Osteoblast (primary cell): Measurements from ENCODE around the gene MUC5AC. TPM values are rescaled to one million over a fixed set of nuclear protein-coding genes. Genes with fewer than 3 reads are reported as not detected.
A peak's percentile ranks its signal among the peaks of the same experiment; 100 is the strongest.

Experiments
- DNase-seq: peaks from one replicate; pipeline ENCODE4 v3.0.0; 2011; ENCODE audit warnings: low spot score, mixed read lengths; ENCODE audit not compliant: insufficient read length; ENCODE audit errors: missing footprints
- H2AFZ ChIP-seq: 2 replicates; pipeline ENCODE4 v1.6.0; 2011; ENCODE audit warnings: mild to moderate bottlenecking, low read length
- H3K27ac ChIP-seq: 2 replicates; pipeline ENCODE4 v1.5.1; 2011; ENCODE audit warnings: mild to moderate bottlenecking, low read depth, low read length, moderate library complexity
- H3K27me3 ChIP-seq: 2 replicates; pipeline ENCODE4 v1.6.0; 2012; ENCODE audit warnings: mild to moderate bottlenecking, control low read depth, inconsistent platforms, low read length, moderate library complexity; ENCODE audit not compliant: insufficient read depth
- H3K36me3 ChIP-seq: 2 replicates; pipeline ENCODE4 v1.5.1; 2011; ENCODE audit warnings: mild to moderate bottlenecking, low read length, control low read depth, moderate library complexity; ENCODE audit not compliant: insufficient read depth
- H3K4me1 ChIP-seq: 2 replicates; pipeline ENCODE4 v1.5.1; 2011; ENCODE audit warnings: mild to moderate bottlenecking, low read length, control low read depth, moderate library complexity; ENCODE audit not compliant: insufficient read depth
- H3K4me2 ChIP-seq: 2 replicates; pipeline ENCODE4 v1.6.0; 2011; ENCODE audit warnings: mild to moderate bottlenecking, low read length; ENCODE audit not compliant: insufficient read depth
- H3K4me3 ChIP-seq: fragments of 200-600 bp; sonication (generic); 3 replicates; pipeline ENCODE4 v1.5.1; 2012; ENCODE audit warnings: mild to moderate bottlenecking, low read length, inconsistent platforms; ENCODE audit not compliant: insufficient read depth
- H3K79me2 ChIP-seq: 2 replicates; pipeline ENCODE4 v1.6.0; 2012; ENCODE audit warnings: mild to moderate bottlenecking, low read length, control low read depth, inconsistent platforms; ENCODE audit not compliant: insufficient read depth
- H3K9me3 ChIP-seq: 2 replicates; pipeline ENCODE4 v1.5.1; 2011; ENCODE audit warnings: low read depth, low read length, control low read depth
- H4K20me1 ChIP-seq: 2 replicates; pipeline ENCODE4 v1.6.0; 2012; ENCODE audit warnings: mild to moderate bottlenecking, low read length, control low read depth; ENCODE audit not compliant: insufficient read depth
- total RNA-seq: library from RNA; depleted of rRNA; stranded (reverse); fragments of >200 nt; gene quantifications from 2 replicates; pipeline ENCODE4 v1.2.3, GENCODE V29; 2012
- TF ChIP-seq, protein P1 (sequence below): IDR thresholded peaks from 2 replicates; pipeline ENCODE4 v1.5.1; 2011; ENCODE audit warnings: mild to moderate bottlenecking, low read depth, low read length, moderate library complexity; ENCODE audit errors: extremely low read depth

Gene MUC5AC
- total RNA-seq, 1 donor, result not detected

DNA sequence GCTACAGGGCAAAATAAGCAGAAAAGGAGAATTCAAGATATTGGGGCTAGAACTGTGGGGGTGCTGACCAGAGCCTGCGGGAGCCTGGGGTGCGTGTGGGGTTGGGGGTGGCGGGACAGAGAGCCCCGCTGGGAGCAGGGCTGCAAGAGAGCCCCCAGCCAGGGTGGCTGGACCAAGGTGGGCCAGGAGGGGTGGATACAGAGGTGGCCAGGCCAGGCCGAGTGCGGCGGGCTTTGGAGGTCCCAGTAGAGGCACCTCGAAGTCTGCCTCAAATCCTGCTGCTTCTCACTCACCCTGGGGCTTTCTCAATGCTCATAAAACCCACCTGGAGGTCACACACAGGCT lies 48.2 kb downstream of the MUC5AC start:
- Histone ChIP-seq H3K4me1 (no peaks in the 10 kb centered on the region), H3K9me3 (no peaks in the 10 kb centered on the region), H2AFZ (no peak overlapping the region), H3K36me3 (no peaks in the 10 kb centered on the region), H3K27ac (no peak overlapping the region), H4K20me1 (no peaks in the 10 kb centered on the region), H3K4me3 (no peak overlapping the region), H3K27me3 (no peaks in the 10 kb centered on the region), H3K4me2 (no peak overlapping the region), H3K79me2 (no peaks in the 10 kb centered on the region)
- DNase-seq, result peak; percentile 61
- TF ChIP-seq, protein P1, sequence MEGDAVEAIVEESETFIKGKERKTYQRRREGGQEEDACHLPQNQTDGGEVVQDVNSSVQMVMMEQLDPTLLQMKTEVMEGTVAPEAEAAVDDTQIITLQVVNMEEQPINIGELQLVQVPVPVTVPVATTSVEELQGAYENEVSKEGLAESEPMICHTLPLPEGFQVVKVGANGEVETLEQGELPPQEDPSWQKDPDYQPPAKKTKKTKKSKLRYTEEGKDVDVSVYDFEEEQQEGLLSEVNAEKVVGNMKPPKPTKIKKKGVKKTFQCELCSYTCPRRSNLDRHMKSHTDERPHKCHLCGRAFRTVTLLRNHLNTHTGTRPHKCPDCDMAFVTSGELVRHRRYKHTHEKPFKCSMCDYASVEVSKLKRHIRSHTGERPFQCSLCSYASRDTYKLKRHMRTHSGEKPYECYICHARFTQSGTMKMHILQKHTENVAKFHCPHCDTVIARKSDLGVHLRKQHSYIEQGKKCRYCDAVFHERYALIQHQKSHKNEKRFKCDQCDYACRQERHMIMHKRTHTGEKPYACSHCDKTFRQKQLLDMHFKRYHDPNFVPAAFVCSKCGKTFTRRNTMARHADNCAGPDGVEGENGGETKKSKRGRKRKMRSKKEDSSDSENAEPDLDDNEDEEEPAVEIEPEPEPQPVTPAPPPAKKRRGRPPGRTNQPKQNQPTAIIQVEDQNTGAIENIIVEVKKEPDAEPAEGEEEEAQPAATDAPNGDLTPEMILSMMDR, result no peak

DNA sequence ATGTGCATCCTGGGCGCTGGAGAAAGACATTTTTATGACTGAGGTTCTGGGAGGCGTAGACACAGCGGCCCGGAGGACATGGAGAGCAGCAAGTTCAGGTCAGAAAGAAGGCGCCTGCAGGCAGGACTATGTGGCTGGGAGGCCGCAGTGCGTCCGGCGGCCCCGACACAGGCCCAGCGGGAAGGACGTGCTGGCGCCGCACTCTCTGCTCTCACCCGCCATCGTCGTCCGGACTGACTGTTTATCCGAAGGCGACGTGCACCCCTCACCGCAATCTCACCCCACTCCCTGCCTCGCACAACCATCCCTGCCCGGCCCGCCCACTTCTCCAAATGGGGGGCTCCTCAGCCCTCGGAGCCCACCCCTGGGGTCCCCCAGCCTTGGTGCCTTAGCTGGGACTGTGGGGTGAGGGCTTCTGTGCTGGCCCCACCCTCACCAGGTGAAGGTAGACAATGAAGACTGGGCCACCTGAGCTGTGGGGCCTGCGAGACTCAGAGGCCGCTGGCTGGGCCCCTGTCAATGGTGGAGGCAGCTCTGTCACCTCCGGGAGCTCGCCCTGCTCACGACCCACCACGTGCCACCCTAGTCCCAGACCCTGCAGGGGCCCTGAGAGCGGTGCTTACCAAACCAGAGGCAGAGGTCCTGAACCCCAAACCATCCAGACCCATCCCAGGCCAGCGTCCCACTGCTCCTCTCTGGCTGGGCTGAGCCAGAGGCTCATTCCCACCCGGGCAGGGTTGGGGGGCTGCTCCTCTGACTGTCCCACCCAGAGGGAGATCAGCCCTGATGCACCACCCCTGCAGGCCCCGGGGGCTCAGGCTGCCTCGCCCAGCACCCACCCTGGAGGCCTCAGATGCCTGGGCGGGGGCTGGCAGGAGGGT lies 48.9 kb downstream of the MUC5AC start:
- no peak overlapping the region for H2AFZ ChIP-seq
- no peaks in the 10 kb centered on the region for H3K79me2 ChIP-seq
- no peak overlapping the region for H3K4me2 ChIP-seq
- H3K27ac ChIP-seq, result no peak overlapping the region
- TF ChIP-seq, protein P1, result no peak
- no peaks in the 10 kb centered on the region for H3K36me3 ChIP-seq
- peaks cover 2% of the 10 kb centered on the region for H3K27me3 ChIP-seq
- H3K4me3 ChIP-seq, result no peak overlapping the region
- H3K9me3 ChIP-seq, result peaks cover under 1% of the 10 kb centered on the region
- peak; percentile 64 for DNase-seq
- no peaks in the 10 kb centered on the region for H4K20me1 ChIP-seq
- H3K4me1 ChIP-seq, result no peaks in the 10 kb centered on the region

DNA sequence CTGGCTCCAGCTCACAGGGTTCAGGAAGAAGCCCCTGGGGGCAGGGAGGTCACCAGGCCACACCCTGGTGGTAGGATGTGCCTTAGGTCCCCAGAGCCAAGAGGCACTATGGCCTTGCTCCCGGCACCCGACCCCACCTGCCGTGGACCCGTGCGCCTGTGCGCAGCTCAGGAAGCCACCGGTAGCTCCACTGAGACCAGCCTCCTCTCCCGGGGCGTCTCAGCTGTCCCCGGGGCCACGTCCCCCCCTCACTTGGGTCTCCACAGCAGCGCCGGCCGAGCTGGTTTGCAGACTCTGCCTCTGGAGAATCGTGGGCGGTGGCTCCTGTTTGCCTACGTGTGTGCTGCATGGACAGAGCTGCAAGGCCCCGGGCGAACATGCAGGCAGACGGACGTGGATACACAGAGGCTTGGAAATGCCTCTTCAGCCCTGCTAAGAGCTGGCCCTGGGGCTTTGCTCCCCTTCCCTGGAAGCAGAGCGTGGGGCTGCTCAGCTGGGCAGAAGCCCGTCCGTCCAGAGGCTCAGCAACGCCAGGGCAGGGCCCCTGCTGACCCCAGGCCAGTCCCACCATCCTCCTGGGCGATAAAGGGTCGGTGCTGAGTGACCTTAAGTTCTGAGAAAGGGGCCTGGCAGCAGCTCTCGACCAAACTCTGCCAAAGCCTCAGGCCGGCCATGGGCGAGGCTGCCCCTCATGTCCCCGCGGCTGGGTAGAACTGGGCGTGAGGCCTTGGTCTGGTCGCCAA lies 49.8 kb downstream of the MUC5AC start:
- Histone ChIP-seq H3K9me3 (peaks cover 5% of the 10 kb centered on the region), H3K27ac (no peak overlapping the region), H3K27me3 (peaks cover 5% of the 10 kb centered on the region), H3K4me1 (no peaks in the 10 kb centered on the region), H4K20me1 (no peaks in the 10 kb centered on the region), H2AFZ (no peak overlapping the region), H3K79me2 (no peaks in the 10 kb centered on the region), H3K4me2 (no peak overlapping the region), H3K36me3 (no peaks in the 10 kb centered on the region), H3K4me3 (no peak overlapping the region)
- DNase-seq, result peak; percentile 54
- TF ChIP-seq, protein P1, result no peak

DNA sequence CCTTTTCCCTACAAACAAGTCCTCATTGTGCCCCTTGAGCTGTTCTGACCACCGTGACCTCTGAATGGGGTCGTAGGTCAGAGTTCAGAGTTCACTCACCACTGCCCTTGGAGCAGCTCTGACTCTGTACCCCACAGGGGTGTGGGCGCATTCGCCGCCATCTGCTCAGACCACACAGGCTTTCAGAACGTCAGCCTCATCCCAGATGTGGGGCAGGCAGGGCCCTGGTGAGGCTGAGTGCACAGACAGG lies 50.3 kb downstream of the MUC5AC start:
- H3K4me2 ChIP-seq, result no peak overlapping the region
- no peak overlapping the region for H3K27ac ChIP-seq
- no peaks in the 10 kb centered on the region for H3K4me1 ChIP-seq
- H3K79me2 ChIP-seq, result no peaks in the 10 kb centered on the region
- TF ChIP-seq, protein P1, result no peak
- no peaks in the 10 kb centered on the region for H3K36me3 ChIP-seq
- DNase-seq, result no peak
- no peaks in the 10 kb centered on the region for H4K20me1 ChIP-seq
- H3K9me3 ChIP-seq, result peaks cover 5% of the 10 kb centered on the region
- no peak overlapping the region for H2AFZ ChIP-seq
- peaks cover 5% of the 10 kb centered on the region for H3K27me3 ChIP-seq
- no peak overlapping the region for H3K4me3 ChIP-seq
